Measurements from ENCODE around the gene DIRAS1.

DNA sequence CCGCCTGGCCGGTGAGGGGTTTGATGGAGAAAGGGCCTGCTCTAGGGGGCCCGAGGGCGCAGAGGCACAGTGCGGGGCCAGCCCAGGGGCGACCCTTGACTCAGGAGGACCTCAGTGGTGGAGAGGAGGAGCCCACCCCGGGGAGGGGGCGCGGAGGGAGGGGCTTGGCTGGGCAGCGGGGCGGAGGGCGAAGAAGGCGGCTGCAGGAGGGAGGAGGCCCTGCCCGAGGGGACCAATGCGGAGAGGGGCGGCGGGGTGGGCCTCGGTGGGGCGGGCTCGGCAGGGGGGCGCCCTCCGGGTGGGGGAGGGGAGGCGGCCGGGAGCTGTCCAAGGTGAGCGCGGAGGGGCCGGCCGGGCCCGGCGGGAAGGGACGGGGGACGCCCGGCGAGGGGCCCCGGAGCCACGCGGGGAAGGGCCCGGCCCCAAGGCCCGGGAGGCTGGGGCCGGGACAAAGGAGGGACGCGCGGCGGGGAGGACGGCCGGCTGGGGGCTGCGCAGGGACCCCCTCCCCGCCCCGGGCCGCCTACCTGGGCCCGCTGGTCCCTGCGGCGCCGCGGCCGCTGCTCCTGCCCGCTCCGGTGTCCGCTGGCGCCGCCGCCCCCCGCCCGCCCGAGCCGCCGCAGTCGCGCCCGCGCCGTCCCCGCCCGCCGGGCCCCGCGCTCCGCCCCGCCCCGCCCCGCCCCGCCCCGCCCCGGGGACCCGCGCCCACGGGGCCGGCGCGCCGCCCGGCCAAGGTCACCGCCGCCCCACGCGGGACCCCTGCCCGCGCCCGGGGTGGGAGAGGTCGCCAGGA lies at the start of gene DIRAS1:
- TF ChIP-seq EZH2 (IDR thresholded peaks at IDR 0.05) (no peak), EGR1 (IDR thresholded peaks at IDR 0.05; ENCODE audit: low read depth) (no peak), RAD21 (IDR thresholded peaks at IDR 0.05; ENCODE audit: low read depth) (no peak), POLR2AphosphoS5 (IDR thresholded peaks at IDR 0.05; ENCODE audit: low read depth, low read length) (no peak), EZH2phosphoT487 (IDR thresholded peaks at IDR 0.05; ENCODE audit: borderline replicate concordance) (no peak)
- TF ChIP-seq, protein P1, sequence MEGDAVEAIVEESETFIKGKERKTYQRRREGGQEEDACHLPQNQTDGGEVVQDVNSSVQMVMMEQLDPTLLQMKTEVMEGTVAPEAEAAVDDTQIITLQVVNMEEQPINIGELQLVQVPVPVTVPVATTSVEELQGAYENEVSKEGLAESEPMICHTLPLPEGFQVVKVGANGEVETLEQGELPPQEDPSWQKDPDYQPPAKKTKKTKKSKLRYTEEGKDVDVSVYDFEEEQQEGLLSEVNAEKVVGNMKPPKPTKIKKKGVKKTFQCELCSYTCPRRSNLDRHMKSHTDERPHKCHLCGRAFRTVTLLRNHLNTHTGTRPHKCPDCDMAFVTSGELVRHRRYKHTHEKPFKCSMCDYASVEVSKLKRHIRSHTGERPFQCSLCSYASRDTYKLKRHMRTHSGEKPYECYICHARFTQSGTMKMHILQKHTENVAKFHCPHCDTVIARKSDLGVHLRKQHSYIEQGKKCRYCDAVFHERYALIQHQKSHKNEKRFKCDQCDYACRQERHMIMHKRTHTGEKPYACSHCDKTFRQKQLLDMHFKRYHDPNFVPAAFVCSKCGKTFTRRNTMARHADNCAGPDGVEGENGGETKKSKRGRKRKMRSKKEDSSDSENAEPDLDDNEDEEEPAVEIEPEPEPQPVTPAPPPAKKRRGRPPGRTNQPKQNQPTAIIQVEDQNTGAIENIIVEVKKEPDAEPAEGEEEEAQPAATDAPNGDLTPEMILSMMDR (IDR thresholded peaks at IDR 0.05 in 2 of 3, conservative IDR thresholded peaks at IDR 0.05 in 1 of 3; ENCODE audit: borderline replicate concordance in 1 of 3, insufficient read depth in 1 of 3, low read depth in 2 of 3, low read length in 2 of 3): no peak
